K562 (cell line): ENCODE measurements around the gene SMG5. TPM values are rescaled to one million over a fixed set of nuclear protein-coding genes. Genes with fewer than 3 reads are reported as not detected.

ENCODE experiments used
- ATF7 ChIP-seq: fragments of 450-650 bp; IDR thresholded peaks from 2 replicates; pipeline ENCODE4 v1.7.1; 2014; ENCODE audit warnings: mild to moderate bottlenecking, moderate library complexity
- CHD2 ChIP-seq: IDR thresholded peaks from 2 replicates; pipeline ENCODE4 v1.6.1; 2011; ENCODE audit warnings: low read depth, low read length
- EP400 ChIP-seq: fragments of 450-650 bp; IDR thresholded peaks from 2 replicates; pipeline ENCODE4 v1.6.1; 2017; ENCODE audit warnings: antibody characterized with exemption, mild to moderate bottlenecking, moderate library complexity
- ERF ChIP-seq: fragments of 450-650 bp; formaldehyde crosslinking; IDR thresholded peaks from 2 replicates; pipeline ENCODE4 v1.4.0; 2020; ENCODE audit warnings: mild to moderate bottlenecking, mixed read lengths
- FOS ChIP-seq: IDR thresholded peaks from 3 replicates; pipeline ENCODE4 v1.6.1; 2011; ENCODE audit not compliant: insufficient read length; ENCODE audit errors: extremely low read depth
- FOXP1 ChIP-seq: sonication (generic); formaldehyde crosslinking; IDR thresholded peaks from 2 replicates; pipeline ENCODE4 v1.8.0; 2022; ENCODE audit warnings: mild to moderate bottlenecking, missing genetic modification reagents
- HCFC1 ChIP-seq: IDR thresholded peaks from 2 replicates; pipeline ENCODE4 v1.6.1; 2012; ENCODE audit warnings: low read depth, low read length, improper control_type of control experiment
- JUN ChIP-seq, 2 experiments: sonication (generic) in 1 of 2; formaldehyde crosslinking in 1 of 2; IDR thresholded peaks; 2 replicates each; pipeline versions ENCODE4 v1.6.1 to v1.8.0; 2012 to 2022; ENCODE audit warnings: borderline replicate concordance in 2 of 2, mild to moderate bottlenecking in 2 of 2, improper control_type of control experiment in 1 of 2, low read depth in 1 of 2, low read length in 1 of 2, missing genetic modification reagents in 1 of 2
- JUND ChIP-seq, 2 experiments: IDR thresholded peaks; 2 replicates in 1 of 2; 3 replicates in 1 of 2; pipeline ENCODE4 v1.6.1; 2011; ENCODE audit warnings: borderline replicate concordance in 2 of 2, low read depth in 2 of 2, low read length in 2 of 2, improper control_type of control experiment in 1 of 2, missing biosample characterization in 1 of 2, missing genetic modification characterization in 1 of 2, missing genetic modification reagents in 1 of 2
- KLF13 ChIP-seq: fragments of 450-650 bp; IDR thresholded peaks from 2 replicates; pipeline ENCODE4 v1.6.1; 2016; ENCODE audit warnings: missing genetic modification characterization, low read depth, mild to moderate bottlenecking, missing compliant biosample characterization, moderate library complexity, borderline replicate concordance
- MIER1 ChIP-seq: fragments of 450-650 bp; IDR thresholded peaks from 2 replicates; pipeline ENCODE4 v1.6.1; 2016; ENCODE audit warnings: antibody characterized with exemption, mild to moderate bottlenecking, low read depth
- POLR2H ChIP-seq: IDR thresholded peaks from 2 replicates; pipeline ENCODE4 v1.6.1; 2016; ENCODE audit warnings: missing genetic modification characterization, low read depth, mild to moderate bottlenecking, control low read depth, missing compliant biosample characterization, moderate library complexity
- RBFOX2 ChIP-seq: fragments of 200-400 bp; formaldehyde crosslinking; IDR thresholded peaks from 2 replicates; pipeline ENCODE4 v1.6.1; 2017; ENCODE audit warnings: low read depth, mild to moderate bottlenecking, low read length, moderate library complexity
- SP2 ChIP-seq: IDR thresholded peaks from 2 replicates; pipeline ENCODE4 v1.6.1; 2011; ENCODE audit warnings: mild to moderate bottlenecking, low read depth, low read length, moderate library complexity; ENCODE audit not compliant: poor library complexity, severe bottlenecking; ENCODE audit errors: extremely low read depth
- TEAD4 ChIP-seq, 2 experiments: sonication (generic) in 1 of 2; formaldehyde crosslinking in 1 of 2; IDR thresholded peaks; 2 replicates each; pipeline versions ENCODE4 v1.6.1 to v1.8.0; 2012 to 2022; ENCODE audit warnings: borderline replicate concordance in 1 of 2, inconsistent platforms in 1 of 2, low read length in 1 of 2, mild to moderate bottlenecking in 1 of 2, missing genetic modification reagents in 1 of 2
- ZNF583 ChIP-seq: fragments of 250-450 bp; sonication (Bioruptor Pico); IDR thresholded peaks from 2 replicates; pipeline ENCODE4 v1.4.0; 2020
- ZNF830 ChIP-seq: fragments of 250-450 bp; sonication (Bioruptor Pico); IDR thresholded peaks from 2 replicates; pipeline ENCODE4 v1.5.0; 2021; ENCODE audit warnings: mild to moderate bottlenecking
- polyA plus RNA-seq, 8 experiments: library from polyadenylated mRNA; depleted of rRNA in 4 of 8; stranded (reverse) in 5 of 8; unstranded in 3 of 8; fragments of >200 nt; fragmentation: Nextera tagmentation in 2 of 8; fragmentation: Illumina TruSeq in 1 of 8; extraction: Ambion mirVana in 2 of 8; extraction: Trizol in 1 of 8; gene quantifications; 2 replicates each; pipeline versions ENCODE4 v1.2.1 to v1.2.3, GENCODE V29; 2011 to 2014; ENCODE audit warnings: inconsistent platforms in 1 of 8, missing spikeins in 1 of 8
- total RNA-seq, 7 experiments: library from RNA; depleted of rRNA in 6 of 7; stranded (reverse); fragments of >200 nt in 6 of 7; fragmentation: Illumina TruSeq in 2 of 7; extraction: Trizol in 2 of 7; gene quantifications; 2 replicates each; pipeline versions ENCODE4 v1.2.1 to v1.2.3, GENCODE V29; 2011 to 2021; ENCODE audit warnings: low replicate concordance in 1 of 7
- TF ChIP-seq, protein P1 (sequence below): sonication (generic); formaldehyde crosslinking; IDR thresholded peaks from 2 replicates; pipeline ENCODE4 v1.8.0; 2023; ENCODE audit warnings: mild to moderate bottlenecking, missing genetic modification reagents
- TF ChIP-seq, protein P2 (sequence below): fragments of 450-650 bp; IDR thresholded peaks from 2 replicates; pipeline ENCODE4 v1.6.1; 2016; ENCODE audit warnings: low read depth, mild to moderate bottlenecking, moderate library complexity
- TF ChIP-seq, protein P3 (sequence below): fragments of 450-650 bp; IDR thresholded peaks from 2 replicates; pipeline ENCODE4 v1.6.1; 2014; ENCODE audit warnings: low read depth, mild to moderate bottlenecking, moderate library complexity, borderline replicate concordance

SMG5 gene
- total and polyA plus RNA-seq, 9 of the 15 experiments (the other 6 are each of a cell fraction or from before 2014, with no cell fraction given) = 1.4 to 85.9 (median 53.0) TPM

DNA sequence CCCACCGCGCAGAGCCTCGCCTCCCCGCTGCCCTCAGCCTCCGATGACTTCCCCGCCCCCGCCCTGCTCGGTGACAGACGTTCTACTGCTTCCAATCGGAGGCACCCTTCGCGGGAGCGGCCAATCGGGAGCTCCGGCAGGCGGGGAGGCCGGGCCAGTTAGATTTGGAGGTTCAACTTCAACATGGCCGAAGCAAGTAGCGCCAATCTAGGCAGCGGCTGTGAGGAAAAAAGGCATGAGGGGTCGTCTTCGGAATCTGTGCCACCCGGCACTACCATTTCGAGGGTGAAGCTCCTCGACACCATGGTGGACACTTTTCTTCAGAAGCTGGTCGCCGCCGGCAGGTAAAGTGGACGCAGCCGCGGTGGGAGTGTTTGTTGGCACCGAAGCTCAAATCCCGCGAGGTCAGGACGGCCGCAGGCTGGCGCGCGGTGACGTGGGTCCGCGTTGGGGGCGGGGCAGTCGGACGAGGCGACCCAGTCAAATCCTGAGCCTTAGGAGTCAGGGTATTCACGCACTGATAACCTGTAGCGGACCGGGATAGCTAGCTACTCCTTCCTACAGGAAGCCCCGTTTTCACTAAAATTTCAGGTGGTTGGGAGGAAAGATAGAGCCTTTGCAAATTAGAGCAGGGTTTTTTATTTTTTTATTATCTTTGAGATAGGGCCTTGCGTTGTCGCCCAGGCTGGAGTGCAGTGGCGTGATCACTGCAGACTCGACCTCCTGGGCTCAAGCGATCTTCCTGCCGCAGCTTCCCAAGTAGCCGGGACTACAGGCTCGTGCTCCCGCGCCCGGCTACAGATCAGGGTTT lies 69.6 kb downstream of the SMG5 start, which contains the start of gene PMF1 (continued):
- TF ChIP-seq, protein P1, sequence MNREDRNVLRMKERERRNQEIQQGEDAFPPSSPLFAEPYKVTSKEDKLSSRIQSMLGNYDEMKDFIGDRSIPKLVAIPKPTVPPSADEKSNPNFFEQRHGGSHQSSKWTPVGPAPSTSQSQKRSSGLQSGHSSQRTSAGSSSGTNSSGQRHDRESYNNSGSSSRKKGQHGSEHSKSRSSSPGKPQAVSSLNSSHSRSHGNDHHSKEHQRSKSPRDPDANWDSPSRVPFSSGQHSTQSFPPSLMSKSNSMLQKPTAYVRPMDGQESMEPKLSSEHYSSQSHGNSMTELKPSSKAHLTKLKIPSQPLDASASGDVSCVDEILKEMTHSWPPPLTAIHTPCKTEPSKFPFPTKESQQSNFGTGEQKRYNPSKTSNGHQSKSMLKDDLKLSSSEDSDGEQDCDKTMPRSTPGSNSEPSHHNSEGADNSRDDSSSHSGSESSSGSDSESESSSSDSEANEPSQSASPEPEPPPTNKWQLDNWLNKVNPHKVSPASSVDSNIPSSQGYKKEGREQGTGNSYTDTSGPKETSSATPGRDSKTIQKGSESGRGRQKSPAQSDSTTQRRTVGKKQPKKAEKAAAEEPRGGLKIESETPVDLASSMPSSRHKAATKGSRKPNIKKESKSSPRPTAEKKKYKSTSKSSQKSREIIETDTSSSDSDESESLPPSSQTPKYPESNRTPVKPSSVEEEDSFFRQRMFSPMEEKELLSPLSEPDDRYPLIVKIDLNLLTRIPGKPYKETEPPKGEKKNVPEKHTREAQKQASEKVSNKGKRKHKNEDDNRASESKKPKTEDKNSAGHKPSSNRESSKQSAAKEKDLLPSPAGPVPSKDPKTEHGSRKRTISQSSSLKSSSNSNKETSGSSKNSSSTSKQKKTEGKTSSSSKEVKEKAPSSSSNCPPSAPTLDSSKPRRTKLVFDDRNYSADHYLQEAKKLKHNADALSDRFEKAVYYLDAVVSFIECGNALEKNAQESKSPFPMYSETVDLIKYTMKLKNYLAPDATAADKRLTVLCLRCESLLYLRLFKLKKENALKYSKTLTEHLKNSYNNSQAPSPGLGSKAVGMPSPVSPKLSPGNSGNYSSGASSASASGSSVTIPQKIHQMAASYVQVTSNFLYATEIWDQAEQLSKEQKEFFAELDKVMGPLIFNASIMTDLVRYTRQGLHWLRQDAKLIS (CRISPR knock-in tag) = peak; percentile 53; the same call in 1 of the 2 replicates
- TF ChIP-seq FOS (peak; percentile 95), EP400 (peak; percentile 96), MIER1 (no peak), FOXP1 (peak; percentile 60; the same call in 1 of the 2 replicates), POLR2H (tag) (peak; percentile 94), HCFC1 (peak; percentile 52), ERF (CRISPR knock-in tag) (0 out of 2 replicates have a peak, but pooled peaks have one; percentile 36), ATF7 (peak; percentile 90), RBFOX2 (peak; percentile 99), SP2 (peak; percentile 89), KLF13 (peak; percentile 67; the same call in 1 of the 2 replicates), TEAD4 (IDR thresholded peaks at IDR 0.05; ENCODE audit: low read length) (peak; percentile 30), TEAD4 (CRISPR knock-in tag; IDR thresholded peaks at IDR 0.05; ENCODE audit: borderline replicate concordance) (no peak), ZNF583 (CRISPR knock-in tag) (0 out of 2 replicates have a peak, but pooled peaks have one; percentile 17), ZNF830 (CRISPR knock-in tag) (peak; percentile 83; the same call in 1 of the 2 replicates), CHD2 (peak; percentile 97), JUN (IDR thresholded peaks at IDR 0.05; ENCODE audit: borderline replicate concordance, low read depth, low read length) (peak; percentile 21; the same call in 1 of the 2 replicates), JUN (CRISPR knock-in tag; IDR thresholded peaks at IDR 0.05; ENCODE audit: borderline replicate concordance) (no peak), JUND (IDR thresholded peaks at IDR 0.05; ENCODE audit: borderline replicate concordance, low read depth, low read length) (peak; percentile 45; the same call in 1 of the 2 replicates), JUND (tag; IDR thresholded peaks at IDR 0.05; ENCODE audit: borderline replicate concordance, low read depth, low read length) (no peak)
- TF ChIP-seq, protein P2, sequence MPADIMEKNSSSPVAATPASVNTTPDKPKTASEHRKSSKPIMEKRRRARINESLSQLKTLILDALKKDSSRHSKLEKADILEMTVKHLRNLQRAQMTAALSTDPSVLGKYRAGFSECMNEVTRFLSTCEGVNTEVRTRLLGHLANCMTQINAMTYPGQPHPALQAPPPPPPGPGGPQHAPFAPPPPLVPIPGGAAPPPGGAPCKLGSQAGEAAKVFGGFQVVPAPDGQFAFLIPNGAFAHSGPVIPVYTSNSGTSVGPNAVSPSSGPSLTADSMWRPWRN = 0 out of 2 replicates have a peak, but pooled peaks have one; percentile 32
- TF ChIP-seq, protein P3, sequence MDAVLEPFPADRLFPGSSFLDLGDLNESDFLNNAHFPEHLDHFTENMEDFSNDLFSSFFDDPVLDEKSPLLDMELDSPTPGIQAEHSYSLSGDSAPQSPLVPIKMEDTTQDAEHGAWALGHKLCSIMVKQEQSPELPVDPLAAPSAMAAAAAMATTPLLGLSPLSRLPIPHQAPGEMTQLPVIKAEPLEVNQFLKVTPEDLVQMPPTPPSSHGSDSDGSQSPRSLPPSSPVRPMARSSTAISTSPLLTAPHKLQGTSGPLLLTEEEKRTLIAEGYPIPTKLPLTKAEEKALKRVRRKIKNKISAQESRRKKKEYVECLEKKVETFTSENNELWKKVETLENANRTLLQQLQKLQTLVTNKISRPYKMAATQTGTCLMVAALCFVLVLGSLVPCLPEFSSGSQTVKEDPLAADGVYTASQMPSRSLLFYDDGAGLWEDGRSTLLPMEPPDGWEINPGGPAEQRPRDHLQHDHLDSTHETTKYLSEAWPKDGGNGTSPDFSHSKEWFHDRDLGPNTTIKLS = peak; percentile 96
